H7 (cell line): Measurements from ENCODE around the gene GNG13. TPM values are rescaled to one million over a fixed set of nuclear protein-coding genes. Genes with fewer than 3 reads are reported as not detected.
"Not testable (repeated sequence)": the region's sequence is repeated elsewhere in the genome, so short reads cannot be mapped to it uniquely, and the experiment has no call there.

Experiments
- DNase-seq: peaks from one replicate; pipeline ENCODE4 v3.0.0; 2012
- H3K27me3 ChIP-seq: 2 replicates; pipeline ENCODE4 v1.6.0; 2011; ENCODE audit warnings: mild to moderate bottlenecking, low read length; ENCODE audit not compliant: control insufficient read depth, insufficient read depth
- H3K36me3 ChIP-seq: replicated peaks from 2 replicates; pipeline ENCODE4 v1.5.1; 2011; ENCODE audit warnings: low read length; ENCODE audit not compliant: control insufficient read depth, insufficient read depth
- H3K4me3 ChIP-seq: 2 replicates; pipeline ENCODE4 v1.5.1; 2011; ENCODE audit warnings: low read depth, mild to moderate bottlenecking, control low read depth, low read length, moderate library complexity; ENCODE audit not compliant: insufficient read depth
- total RNA-seq: library from RNA; depleted of rRNA; stranded (reverse); fragments of >200 nt; shearing (Covaris generic); gene quantifications from 2 replicates; pipeline ENCODE4 v1.2.3, GENCODE V29; 2014

Gene GNG13
- total RNA-seq, 1 experiment from 2014 or later, result not detected

- Histone ChIP-seq H3K4me3 (no peak overlapping the region), H3K36me3 (no peaks in the 10 kb centered on the region), H3K27me3 (no peaks in the 10 kb centered on the region)
- DNase-seq, result no peak
Measured at GRCh38 chr16:822909-823297, 22.4 kb upstream of the GNG13 start.

DNA sequence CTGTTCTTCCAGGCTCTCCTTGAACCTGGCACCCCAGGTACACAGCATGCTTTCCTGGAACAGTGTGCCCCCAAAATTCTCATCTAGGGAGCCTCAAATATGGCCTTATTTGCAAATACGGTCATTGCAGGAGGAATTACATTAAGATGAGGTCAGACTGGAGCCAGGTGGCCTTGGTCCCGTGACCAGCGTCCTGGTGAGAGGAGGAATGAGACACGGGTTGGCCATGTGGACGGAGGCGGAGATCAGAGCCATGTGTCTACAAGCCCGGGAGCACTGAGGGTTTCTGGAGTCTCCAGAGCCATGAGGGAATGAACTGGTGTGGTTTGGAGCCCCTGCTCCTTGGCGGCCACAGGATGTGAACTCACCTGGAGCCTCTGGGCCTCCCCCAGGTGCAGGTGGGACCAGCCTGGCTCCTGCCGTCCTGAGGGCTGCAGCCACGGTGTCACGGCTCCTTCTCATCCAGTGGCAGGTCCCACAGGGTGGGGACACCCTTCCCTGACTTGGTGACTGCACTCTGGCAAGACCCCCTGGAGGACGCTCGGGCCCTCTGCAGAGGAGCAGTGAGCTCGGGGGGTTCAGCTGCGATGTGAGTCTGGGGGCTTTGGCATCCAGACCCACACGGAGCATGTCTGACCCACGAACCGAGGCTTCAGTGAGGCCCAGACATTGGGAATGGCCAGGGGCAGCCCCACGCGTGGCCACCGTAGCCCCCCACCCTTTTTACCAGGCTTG lies 21.8 kb upstream of the GNG13 start:
- no peaks in the 10 kb centered on the region for H3K36me3 ChIP-seq
- no peaks in the 10 kb centered on the region for H3K27me3 ChIP-seq
- H3K4me3 ChIP-seq, result no peak overlapping the region
- no peak for DNase-seq

GRCh38 chr16:821751-822150 lies 21.2 kb upstream of the GNG13 start:
- DNase-seq, result peak; percentile 86
- no peak overlapping the region for H3K4me3 ChIP-seq
- H3K27me3 ChIP-seq, result no peaks in the 10 kb centered on the region
- no peaks in the 10 kb centered on the region for H3K36me3 ChIP-seq

DNA sequence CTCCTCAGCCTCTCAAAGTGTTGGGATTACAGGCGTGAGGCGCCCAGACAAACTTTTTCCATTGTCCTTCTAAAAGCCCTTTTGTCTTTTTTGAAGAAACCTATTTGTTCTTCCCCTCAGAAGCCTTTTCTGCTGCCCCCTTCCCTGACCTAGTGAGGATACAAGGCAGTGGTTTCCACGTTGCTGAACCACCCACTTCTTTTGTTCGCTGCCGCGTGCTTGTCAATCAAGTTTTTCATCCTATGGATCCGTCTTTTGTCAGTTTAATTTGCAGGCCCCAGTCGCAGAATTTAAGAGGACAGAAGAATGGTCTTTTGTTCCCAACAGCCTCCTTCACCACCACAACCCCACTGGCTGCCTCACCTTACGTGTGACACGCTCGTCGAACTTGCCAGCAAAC lies 20.2 kb upstream of the GNG13 start:
- no peak for DNase-seq
- no peaks in the 10 kb centered on the region for H3K27me3 ChIP-seq
- H3K4me3 ChIP-seq, result no peak overlapping the region
- H3K36me3 ChIP-seq, result no peaks in the 10 kb centered on the region

- not testable (repeated sequence) for H3K27me3 ChIP-seq
Measured at GRCh38 chr16:820044-820408, 19.5 kb upstream of the GNG13 start.

GRCh38 chr16:819336-820043 lies 19.0 kb upstream of the GNG13 start:
- DNase-seq, result no peak
- Histone ChIP-seq H3K36me3 (no peaks in the 10 kb centered on the region), H3K27me3 (no peaks in the 10 kb centered on the region), H3K4me3 (no peak overlapping the region)

More at GRCh38 chr16:820044-820408, 19.5 kb upstream of the GNG13 start:
- not testable (repeated sequence) for DNase-seq, H3K4me3 ChIP-seq, H3K36me3 ChIP-seq

DNA sequence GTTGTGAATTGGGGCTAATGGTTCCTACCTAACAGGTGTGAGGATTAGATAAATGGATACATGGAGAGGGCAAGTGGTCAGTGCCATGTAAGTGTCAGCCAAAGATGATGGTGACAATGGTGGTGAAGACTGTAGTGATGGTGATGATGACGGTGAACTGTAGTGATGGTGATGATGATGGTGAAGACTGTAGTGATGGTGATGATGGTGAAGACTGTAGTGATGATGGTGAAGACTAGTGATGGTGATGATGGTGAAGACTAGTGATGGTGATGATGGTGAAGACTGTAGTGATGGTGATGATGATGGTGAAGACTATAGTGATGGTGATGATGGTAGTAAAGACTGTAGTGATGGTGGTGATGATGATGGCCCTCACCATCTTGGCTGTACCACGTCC lies 18.1 kb upstream of the GNG13 start:
- no peaks in the 10 kb centered on the region; the same call in 1 of the 2 replicates for H3K27me3 ChIP-seq
- no peak for DNase-seq
- no peak overlapping the region for H3K4me3 ChIP-seq
- no peaks in the 10 kb centered on the region for H3K36me3 ChIP-seq

DNA sequence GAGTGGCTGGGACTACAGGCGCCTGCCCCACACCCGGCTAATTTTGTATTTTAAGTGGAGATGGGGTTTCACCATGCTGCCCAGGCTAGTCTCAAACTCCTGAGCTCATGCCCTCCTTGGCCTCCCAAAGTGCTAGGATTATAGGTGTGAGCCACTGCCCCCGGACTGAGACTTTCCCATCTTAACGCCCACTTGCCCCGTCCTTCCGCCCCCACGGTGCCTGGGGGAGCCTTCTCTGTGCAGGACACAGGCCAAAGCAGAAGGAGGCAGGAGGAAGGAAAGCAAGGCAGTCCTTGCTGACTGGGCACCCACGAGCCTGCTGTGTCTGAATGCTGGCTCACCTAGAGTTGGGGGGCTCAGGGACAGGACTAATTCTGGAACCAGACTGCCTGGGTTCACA lies 17.6 kb upstream of the GNG13 start:
- no peak for DNase-seq
- Histone ChIP-seq H3K36me3 (no peaks in the 10 kb centered on the region), H3K4me3 (no peak overlapping the region), H3K27me3 (peaks cover 3% of the 10 kb centered on the region; the same call in 1 of the 2 replicates)

DNA sequence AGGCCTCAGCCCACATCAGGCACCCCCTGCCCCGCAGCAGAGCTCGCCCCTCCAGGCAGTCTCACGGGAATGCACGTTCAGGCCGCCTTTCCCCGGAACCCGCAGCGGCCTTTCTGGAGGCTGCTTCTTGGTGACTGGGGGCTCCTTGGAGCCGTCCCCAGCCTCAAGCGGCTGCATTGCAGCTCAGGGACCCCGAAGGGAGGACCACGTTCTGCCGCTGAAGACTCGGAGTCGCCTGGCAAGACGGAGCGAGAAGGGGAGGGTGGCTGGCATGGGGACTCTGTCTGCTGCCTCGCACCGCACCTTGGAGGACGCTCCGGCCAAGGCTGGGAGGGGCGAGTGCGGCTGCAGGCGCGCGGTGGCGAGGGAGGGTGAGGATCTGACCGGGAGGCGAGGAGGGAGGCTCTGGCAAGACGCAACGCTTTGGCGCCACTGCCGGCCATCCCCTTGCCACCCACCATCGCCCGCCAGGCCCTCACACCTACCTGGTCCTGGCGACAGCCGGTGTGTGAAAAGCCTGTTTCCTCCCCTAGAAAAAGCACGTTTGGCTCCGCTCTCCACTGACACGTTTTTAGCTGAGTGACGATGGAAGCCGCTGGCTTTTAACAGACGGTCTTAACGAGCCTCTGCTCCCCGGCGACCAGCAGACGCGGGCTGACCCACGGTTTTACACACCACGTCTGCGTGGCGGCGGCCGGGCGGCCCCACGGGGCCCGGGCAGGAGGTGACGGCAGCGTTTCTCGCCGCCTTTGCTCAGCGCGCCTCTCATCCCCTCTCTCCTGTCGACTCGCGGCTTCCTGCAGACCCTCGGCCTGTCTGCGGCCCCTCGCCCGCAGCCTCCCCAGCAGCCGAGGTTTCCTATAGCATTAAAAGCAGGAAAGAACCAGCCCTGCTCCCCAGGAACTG lies 16.7 kb upstream of the GNG13 start:
- H3K4me3 ChIP-seq, result no peak overlapping the region
- H3K27me3 ChIP-seq, result peaks cover 5% of the 10 kb centered on the region; the same call in 1 of the 2 replicates
- no peak for DNase-seq
- H3K36me3 ChIP-seq, result no peaks in the 10 kb centered on the region

GRCh38 chr16:815861-816260 lies 15.3 kb upstream of the GNG13 start:
- Histone ChIP-seq H3K4me3 (no peak overlapping the region), H3K27me3 (peaks cover 8% of the 10 kb centered on the region; the same call in 1 of the 2 replicates), H3K36me3 (no peaks in the 10 kb centered on the region)
- DNase-seq, result no peak

GRCh38 chr16:814974-815373 lies 14.4 kb upstream of the GNG13 start:
- DNase-seq, result no peak
- Histone ChIP-seq H3K27me3 (peaks cover 8% of the 10 kb centered on the region; the same call in 1 of the 2 replicates), H3K36me3 (no peaks in the 10 kb centered on the region), H3K4me3 (no peak overlapping the region)

GRCh38 chr16:813916-814412 lies 13.4 kb upstream of the GNG13 start:
- Histone ChIP-seq H3K4me3 (no peak overlapping the region), H3K36me3 (no peaks in the 10 kb centered on the region), H3K27me3 (peaks cover 8% of the 10 kb centered on the region; the same call in 1 of the 2 replicates)
- no peak for DNase-seq

DNA sequence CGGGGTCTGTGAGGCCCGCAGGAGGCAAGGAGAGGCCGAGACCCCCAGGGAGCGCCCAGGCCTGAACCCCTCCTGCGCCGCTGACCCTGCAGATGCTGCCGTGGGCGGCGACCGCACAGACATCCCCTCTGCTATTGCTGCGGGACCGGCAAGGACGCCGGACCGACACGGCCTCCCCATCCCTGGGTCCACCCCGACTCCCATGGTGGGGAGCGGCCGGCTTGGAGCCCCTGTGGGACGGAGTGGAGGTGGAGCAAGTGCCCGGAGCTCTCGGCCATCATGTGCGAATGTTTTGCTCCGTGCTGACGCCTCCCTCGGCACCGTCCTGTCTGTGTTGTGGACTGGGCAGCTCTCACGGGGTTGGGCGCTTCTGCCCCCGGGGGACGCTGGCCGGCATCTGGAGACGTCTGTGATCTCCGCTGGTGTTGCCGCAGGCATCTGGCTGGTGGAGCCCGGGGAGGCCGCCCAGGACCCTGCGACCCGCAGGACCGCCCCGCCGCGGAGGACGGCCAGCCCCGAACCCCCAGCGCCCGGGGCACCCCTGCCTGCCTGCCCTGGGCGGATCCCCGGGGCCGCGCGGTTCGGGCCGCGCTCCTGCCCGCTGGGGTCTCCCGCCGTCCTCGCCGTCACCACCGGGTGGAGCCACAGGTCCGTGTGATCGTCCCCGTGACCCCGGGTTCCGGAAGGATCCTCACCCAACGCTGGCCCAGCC lies 12.8 kb upstream of the GNG13 start:
- H3K4me3 ChIP-seq, result peak overlapping the region; percentile 27
- DNase-seq, result peak; percentile 98
- H3K27me3 ChIP-seq, result peaks cover 8% of the 10 kb centered on the region; the same call in 1 of the 2 replicates
- H3K36me3 ChIP-seq, result no peaks in the 10 kb centered on the region

DNA sequence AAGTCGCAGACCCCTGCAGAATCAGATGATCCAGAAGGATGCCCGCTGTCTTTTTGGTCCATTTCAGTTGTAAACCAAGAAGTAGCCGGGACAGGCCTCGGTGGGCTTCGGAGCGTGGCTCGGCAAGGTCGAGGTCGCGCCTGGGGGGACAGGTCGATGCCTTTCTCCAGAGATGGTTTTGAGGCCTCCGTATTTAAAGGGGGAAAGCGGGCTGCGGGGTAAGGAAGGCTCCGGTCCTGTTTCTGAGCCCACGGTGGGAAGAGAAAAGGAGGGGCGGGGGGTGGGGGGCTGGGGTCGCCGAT lies 7.5 kb upstream of the GNG13 start:
- H3K4me3 ChIP-seq, result peak overlapping the region; percentile 69
- H3K27me3 ChIP-seq, result peaks cover 6% of the 10 kb centered on the region; the same call in 1 of the 2 replicates
- H3K36me3 ChIP-seq, result no peaks in the 10 kb centered on the region
- DNase-seq, result no peak
